GM12801 (cell line): ENCODE data around the gene TRABD2B.

Experiments
- CTCF ChIP-seq: IDR thresholded peaks from one replicate; pipeline ENCODE4 v1.5.1; 2011; ENCODE audit warnings: control low read depth; ENCODE audit not compliant: insufficient read length; ENCODE audit errors: extremely low read depth

The TRABD2B gene

GRCh38 chr1:47796626-47797025, 200.6 kb downstream of the TRABD2B start:
- TF ChIP-seq CTCF = no peak

- no peak for TF ChIP-seq CTCF
Observed at GRCh38 chr1:47795102-47795501, 202.1 kb downstream of the TRABD2B start.

DNA sequence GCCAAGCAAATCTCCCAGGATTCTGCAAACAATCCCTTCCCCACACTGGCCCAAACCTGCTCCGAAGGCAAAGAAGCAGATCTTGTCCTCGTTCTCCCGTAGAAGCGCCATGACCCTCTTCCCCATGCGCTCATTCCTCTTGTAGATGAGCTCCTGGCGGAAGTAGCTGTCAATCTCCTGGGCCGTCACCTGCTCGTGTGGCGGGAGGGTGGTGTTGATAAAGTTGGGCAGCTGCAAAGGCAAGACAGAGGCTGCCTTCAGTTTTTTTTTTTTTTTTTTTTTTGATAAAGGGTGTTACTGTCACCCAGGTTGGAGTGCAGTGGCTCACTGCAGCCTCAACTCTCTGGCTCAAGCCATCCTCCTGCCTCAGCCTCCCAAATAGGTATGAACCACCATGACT, 202.7 kb downstream of the TRABD2B start:
- no peak for TF ChIP-seq CTCF

GRCh38 chr1:47794081-47794480, 203.1 kb downstream of the TRABD2B start:
- no peak for TF ChIP-seq CTCF

DNA sequence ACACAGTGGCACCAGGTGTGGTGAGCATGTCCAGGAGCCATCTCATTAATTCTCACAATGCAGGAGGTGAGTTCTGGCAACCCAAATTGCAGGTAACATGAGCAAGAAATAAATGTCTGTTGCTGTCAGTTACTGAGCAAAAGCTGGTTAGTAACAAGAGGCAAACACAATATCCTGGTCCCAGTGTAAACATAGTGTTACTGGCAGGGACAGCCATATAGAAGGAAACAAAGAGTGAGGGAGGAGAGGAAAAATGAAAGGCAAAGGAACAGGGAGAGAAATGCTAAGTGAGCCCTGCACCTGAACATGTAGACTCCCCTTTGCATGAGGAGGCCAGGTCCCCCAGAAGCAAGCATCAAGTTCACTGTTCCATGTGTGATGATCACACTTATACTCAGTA, 203.6 kb downstream of the TRABD2B start:
- TF ChIP-seq CTCF = no peak

- TF ChIP-seq CTCF = no peak
Observed at GRCh38 chr1:47792779-47793178, 204.4 kb downstream of the TRABD2B start.

GRCh38 chr1:47791879-47792608, 205.1 kb downstream of the TRABD2B start:
- TF ChIP-seq CTCF = no peak
